CD4-positive, alpha-beta T cell treated with Interleukin-6 for 4 hours (primary cell): ENCODE results near the gene ZNF200.
A peak's percentile ranks its signal among the peaks of the same experiment; 100 is the strongest.
"Not testable (repeated sequence)": the region's sequence is repeated elsewhere in the genome, so short reads cannot be mapped to it uniquely, and the experiment has no call there.

Experiments
- DNase-seq: peaks from one replicate; pipeline ENCODE4 v3.0.0-alpha.2; 2020; ENCODE audit warnings: mixed read lengths

The ZNF200 gene

DNA sequence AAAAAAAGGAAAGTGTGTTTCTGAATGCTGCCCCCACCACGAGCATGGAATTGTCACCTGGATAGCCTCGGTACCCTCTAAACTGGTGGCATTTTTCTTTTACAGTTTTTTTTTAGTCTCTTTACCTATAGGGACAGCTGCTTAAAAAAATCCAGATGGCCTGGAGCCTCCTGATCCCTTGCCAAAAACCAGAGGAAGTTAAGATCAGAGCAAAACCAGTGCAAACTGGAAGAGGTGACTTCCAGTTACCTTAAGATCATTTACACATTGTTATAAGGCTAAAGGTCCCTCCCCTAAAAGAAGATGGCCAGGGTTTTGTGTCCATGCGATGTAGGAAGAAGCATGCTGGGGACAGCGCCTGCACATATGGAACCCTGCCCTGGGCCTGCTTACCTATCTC lies 18.0 kb upstream of the ZNF200 start:
- no peak for DNase-seq

DNA sequence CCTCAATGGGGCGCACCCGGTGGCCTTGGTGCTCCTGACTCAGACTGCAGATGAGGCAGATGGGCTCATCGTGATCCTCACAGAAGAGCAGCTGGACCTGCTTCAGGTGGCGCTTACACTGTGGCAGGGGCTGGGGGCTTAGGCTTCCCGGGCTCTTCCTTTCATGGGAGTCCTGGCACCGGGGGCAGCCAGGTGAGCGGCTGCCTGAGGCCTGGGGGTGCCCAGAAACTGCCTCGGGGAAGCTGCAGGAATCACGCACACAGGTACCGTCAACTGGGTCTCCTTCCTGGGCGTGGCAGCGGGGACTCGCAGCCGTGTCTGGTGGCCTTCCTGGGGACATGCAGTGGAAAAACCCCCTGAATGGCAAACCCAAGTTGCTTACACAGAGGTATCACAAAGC lies 14.5 kb upstream of the ZNF200 start:
- DNase-seq: no peak

DNA sequence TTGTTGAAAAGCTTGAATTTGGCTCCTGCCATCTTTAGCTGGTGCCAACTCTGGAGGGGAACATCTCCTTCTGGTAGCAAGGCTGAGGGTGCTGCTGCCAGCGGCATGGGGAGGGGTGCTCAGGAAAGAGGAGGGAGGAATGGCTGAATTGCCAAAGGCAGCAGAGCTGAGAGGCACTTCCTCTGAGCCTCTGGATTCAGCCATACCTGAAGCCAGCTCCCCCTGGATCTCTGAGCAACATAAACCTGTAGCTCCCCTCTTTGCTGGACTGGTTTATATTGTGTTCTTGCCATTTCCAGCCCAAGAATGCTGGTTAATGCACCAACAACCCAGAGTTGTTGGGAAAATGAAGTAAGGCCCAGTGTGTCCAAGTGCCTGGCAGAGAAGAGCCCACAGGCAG lies 14.1 kb upstream of the ZNF200 start:
- no peak for DNase-seq

DNA sequence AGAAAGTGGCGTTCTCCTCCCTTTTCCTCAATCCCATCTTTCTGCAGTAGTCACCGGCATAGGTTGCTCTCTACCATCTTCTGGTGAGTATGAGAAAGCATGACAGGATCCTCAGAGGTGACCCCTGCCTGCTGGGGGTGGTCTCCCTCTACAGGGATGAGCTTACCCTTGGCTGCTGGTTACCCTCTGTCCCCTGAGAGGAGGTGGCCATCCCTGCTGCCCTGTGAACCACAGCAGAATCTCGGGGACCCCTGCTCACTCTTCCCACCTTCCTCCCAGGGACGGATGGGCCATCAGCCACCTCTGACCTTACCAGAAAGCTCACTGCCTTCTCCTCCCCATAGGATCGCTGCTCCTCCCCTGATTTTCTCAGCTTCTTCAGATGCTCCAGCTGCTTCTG lies 13.6 kb upstream of the ZNF200 start:
- no peak for DNase-seq

DNA sequence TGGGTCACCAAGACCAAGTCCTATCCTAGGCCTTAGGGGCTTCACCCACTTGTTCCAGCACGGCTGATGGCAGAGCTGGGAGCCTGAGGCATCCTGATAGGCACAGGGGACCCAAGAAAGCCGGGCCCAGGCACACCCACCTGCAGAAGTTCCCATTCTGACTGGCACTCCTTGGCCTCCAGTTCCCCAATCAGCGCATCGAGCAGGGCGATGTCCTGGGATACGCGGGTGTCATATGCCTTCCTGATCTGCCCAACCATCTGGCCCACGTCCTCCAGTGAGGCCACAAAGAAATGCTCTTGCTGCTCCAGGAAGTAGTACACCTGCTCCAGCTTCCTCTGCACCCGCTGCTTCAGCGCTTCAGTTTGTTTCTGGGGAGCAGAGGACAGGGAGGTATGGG lies 11.9 kb upstream of the ZNF200 start:
- no peak for DNase-seq

DNA sequence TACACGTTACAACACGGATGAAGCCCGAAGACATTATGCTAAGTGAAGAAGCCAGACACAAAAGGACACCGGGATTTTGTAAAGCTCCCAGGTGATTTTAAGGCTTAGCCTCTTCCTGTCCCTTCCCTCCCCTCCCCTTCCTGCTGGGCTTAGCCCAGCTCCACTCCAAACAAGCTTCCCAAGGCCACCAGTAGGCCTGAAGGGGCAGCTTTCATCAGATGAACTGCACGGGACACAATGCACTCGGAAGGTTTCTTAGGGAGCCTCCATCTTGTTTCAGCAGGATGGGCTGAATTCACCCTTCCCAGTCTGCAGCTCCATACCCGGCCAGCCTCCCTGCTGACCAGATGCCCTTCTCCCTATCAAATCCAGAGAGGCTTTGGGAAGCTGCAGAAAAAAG lies 11.0 kb upstream of the ZNF200 start:
- no peak for DNase-seq

DNA sequence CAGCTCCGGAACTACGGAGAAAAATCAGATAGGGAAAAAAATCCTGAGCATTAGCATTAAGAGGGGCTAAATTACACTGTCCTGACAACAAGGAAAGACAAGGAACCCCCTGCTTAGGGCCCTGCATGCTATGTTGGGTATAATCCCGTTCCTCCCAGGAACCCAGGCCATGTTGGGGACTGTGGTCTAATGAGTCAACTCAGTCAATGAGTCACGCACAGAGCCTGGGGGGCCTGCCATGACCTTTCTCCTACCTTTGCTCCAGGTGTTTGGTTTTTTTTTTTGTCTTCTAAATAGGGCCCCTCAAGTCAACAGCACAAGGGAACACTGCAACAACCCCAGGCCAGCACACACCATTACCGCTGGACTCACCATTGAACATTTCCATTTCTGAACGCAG lies 8.9 kb upstream of the ZNF200 start:
- DNase-seq: no peak

DNA sequence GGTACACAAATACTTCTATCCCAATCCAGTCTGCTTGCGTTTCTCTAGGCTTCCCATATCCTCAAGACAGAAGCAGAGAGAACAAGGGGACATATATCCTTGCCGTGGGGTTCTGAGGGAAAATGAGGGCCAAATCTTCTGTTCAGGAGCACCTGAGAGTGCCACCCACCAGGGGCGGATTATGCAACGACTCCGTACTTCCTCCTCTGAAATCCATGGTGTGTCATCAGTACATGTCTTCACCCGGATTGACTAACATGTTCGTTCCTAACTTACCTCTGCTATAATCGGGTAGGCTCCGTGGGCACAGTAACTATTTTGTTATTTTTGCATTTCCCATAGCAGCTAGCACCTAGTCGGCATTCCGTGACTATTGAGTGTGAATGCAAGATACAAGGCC lies 7.8 kb upstream of the ZNF200 start:
- no peak for DNase-seq

DNA sequence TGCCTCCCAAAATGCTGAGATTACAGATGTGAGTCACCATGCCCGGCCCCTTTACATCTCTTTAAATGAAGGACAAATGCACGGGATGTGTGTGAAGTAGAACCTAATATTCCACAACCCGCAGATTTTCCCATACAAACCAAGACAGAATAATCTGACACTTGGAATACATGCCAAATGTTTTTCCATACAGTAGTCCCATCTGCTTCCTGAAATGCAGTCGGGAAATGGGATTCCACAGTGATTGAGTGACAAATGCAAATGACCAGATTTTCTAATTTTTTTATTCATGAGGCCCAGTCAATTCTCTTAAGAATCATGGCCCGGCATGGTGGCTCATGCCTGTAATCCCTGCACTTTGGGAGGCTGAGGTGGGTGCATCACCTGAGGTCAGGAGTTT lies 6.8 kb upstream of the ZNF200 start:
- DNase-seq: no peak

DNA sequence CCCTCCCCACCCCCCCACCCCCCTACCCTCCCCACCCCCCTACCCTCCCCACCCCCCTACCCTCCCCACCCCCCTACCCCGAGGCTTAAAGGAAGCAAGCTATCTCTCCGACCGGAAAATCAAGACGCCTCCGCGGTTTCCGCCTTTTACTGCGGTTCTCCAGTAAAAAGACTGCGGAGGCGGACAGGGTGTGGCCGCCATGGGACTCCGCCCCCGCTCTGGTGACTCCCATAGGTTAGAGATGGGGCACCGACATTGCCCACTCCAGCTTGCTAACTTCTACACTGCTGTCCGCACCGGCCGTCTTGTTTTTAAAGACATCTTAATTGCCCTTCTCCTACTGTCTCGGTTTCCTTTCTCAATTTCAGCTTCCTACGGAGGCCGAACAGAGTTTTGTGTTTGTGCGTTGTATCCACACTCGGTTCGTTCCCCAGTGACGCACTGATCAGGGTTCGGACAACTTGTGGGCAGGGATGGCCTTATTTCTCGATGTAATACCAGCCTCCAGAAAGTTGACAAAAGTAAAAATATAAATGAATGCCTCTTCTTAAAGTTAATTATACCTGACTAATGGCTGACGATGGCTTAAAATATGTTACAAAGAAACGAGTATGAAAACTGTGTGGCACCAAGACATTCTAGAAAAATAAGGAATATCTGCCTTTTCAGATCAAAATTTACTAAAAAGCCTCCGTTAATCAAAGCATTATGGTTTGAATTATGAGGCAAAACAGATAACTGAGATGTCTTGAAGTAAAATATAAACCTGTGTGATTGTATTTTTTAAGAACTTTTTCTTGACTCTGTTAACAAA lies 1.1 kb upstream of the ZNF200 start:
- DNase-seq: peak; percentile 38

DNA sequence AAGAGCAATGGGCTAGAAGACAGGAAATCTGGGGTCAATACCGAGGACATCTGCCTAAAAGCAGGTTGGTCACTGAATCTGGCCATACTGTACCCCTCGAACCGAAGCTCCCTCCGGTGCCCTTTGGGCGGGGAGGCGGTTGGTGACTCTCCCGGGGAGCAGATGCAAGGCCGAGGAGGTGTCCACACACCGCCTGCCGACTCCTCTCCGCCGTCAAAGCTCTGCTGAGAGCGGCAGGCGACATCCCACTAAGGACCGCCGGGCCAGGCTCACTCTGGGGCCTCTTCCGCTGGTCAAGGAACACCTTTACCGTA lies 458 bp downstream of the ZNF200 start:
- no peak for DNase-seq

DNA sequence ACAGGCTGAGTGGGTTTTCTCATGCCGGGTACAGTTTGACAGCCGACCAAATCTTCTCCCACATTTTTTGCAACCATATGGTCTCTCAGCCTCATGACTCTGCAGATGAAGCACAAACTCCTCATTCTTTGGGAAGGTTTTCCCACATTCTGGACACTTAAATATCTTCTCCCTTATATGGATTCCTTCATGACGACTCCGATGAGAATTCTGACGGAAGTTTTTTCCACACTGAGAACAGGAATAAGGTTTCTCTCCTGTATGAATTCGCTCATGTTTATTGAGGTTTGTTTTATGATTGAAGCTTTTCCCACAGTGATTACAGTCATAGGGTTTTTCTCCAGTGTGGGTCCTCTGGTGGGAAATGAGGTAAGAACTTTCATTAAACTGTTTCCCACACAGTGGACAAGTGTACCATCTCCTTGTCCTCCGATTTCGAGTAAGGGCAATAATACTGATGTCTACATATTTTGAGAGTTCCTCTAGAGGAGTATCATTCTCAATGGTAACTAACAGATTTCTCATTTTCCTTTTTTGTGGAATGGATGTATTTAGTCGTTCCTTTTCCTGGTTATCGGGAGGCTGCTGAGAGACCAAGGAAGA lies 10.9 kb downstream of the ZNF200 start:
- DNase-seq: no peak

DNA sequence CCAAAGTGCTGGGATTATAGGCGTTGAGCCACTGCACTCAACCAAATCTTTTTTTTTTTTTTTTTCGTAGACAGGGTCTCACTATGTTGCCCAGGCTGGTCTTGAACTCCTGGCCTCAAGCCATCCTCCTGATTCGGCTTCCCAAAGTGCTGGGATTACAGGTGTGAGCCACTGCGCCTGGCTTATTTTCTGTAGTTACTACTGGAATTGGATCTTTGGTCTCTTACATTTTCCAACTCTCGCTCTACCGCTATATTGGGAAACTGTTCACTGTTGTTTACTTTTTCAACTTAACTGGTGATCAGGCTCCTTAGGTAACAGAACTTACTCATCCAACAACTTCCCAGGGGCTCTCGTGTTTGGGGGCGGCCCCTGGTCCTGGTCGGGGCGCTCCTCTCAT lies 14.1 kb downstream of the ZNF200 start:
- DNase-seq: no peak

DNA sequence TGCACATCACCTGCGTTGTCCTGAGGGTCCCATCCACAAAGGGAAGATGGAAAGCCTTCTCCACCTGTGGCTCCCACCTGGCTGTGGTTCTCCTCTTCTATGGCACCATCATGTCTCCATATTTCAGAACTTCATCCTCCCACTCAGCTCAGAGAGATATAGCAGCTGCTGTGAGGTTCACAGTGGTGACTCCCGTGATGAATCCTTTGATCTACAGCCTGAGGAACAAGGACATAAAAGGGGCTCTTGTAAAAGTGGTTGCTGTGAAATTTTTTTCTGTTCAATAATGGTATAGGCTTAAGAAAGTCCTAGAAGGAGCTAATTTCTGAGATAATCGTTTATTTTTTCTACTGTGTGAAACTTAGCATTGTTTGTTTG lies 18.7 kb downstream of the ZNF200 start:
- peak; percentile 18 for DNase-seq

DNA sequence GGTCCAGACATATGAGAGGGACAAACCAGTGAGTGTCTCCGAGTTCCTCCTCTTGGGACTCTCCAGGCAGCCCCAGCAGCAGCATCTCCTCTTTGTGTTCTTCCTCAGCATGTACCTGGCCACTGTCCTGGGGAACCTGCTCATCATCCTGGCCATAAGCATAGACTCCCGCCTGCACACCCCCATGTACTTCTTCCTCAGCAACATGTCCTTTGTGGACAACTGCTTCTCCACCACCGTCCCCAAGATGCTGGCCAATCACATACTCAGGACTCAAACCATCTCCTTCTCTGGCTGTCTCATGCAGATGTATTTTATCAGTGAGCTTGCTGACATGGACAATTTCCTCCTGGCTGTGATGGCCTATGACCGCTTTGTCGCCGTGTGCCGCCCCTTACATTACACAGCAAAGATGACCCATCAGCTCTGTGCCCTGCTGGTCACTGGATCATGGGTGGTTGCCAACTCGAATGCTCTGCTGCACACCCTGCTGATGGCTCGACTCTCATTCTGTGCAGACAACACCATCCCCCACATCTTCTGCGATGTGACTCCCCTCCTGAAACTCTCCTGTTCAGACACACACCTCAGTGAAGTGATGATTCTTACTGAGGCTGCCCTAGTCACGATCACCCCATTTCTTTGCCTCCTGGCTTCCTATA lies 19.2 kb downstream of the ZNF200 start:
- DNase-seq: no peak

DNA sequence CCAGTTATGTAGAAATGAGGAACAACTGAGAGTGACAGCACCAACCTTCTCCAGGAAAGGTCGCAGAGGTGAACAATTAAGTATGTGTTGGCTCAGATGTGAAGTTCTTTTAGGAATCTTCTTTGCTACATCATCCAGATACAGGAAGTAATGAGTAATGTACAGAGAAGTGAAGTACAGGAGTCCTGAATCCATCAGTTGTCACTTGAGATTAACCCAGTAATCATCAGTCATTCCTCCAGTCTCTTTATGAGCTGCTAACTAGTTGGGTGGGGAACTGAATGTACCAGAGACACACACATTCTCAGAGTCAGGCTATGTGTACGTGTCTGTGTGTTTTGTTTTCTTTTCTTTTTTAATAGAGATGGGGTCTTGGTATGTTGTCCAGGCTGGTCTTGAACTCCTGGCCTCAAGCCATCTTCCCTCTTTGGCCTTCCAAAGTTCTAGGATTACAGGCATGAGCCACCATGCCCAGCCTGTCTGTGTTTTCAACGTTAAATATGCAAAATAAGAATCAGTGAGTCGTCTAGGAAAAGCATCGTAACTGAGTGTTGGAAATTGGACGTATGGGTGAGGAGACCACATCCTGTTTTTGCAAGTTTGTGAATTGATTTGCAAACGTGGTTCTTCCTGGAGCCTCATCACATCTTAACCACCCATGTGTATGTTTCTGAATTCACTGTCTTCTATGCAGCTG lies 19.9 kb downstream of the ZNF200 start:
- peak; percentile 43 for DNase-seq

DNA sequence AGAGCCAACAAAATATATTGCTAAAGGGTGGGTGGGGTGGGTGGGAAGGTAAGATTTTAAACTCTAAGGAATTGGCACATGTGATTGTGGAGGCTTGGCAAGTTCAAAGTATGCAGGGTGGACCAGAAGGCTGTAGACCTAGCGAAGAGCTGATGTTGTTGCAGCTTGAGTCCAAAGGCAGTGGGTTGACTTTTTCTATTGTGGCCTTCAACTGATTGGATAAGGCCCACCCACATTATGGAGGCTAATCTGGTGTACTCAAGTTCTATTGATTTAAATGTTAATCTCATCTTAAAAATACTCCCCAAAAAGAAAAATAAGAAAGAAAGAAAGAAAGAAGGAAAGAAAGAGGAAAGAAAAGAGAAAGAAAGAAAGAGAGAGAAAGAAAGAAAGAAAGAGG lies 22.4 kb downstream of the ZNF200 start:
- no peak for DNase-seq

DNA sequence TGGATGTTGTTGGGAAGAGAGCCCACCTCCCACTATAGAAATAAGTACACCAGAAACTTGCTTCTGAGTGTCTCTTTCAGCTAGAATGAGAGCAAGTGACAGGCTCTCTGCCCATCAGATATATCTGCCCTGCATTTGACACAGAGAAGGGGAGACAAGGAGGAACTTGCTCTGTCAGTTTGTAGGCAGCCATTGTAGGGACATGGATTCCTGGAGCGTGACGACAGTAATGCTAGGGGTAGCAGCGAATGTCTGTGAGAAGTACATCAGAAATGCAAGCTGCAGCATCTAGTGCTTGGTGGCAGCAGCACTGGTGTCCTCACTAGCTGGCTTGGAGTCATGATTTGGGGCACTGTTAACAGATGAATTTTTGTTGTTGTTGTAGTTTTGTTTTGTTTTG lies 23.0 kb downstream of the ZNF200 start:
- no peak for DNase-seq

DNA sequence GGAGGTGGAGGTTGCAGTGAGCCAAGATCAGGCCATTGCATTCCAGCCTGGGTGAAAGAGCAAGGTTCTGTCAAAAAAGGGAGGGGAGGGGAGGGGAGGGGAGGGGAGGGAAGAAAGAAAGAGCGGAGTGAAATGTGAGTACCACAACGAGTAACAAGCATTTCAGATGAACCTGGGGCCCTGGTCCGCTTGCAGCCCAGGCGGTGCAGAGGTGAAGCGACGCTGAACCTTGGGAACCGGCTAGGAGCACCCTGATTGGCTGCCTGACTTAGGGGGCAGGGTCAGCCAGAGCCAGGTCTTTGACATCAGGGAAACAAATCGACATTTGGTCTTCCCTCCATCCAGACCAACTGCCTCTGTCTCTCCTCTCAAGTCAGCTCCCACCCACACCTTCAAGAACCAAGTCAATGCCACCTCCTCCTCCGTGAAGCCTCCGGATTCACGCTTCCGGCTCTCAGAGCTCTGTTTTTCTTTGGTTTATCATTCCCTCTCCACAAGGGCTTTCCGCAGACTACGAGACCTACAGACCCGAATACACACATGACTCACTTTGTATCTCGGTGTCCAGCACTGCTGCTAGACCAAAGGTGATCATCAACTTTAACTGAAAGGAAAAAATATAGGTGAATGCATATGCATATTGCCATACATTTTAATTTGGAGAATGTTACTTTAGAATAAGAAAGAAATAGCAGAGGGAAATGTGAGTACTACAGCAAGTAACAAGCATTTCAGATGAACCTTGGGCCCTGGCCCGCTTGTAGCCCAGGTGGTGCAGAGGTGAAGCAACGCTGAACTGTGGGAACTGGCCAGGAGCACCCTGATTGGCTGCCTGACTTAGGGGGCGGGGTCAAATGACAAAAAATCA lies 27.6 kb downstream of the ZNF200 start:
- DNase-seq: no peak

DNA sequence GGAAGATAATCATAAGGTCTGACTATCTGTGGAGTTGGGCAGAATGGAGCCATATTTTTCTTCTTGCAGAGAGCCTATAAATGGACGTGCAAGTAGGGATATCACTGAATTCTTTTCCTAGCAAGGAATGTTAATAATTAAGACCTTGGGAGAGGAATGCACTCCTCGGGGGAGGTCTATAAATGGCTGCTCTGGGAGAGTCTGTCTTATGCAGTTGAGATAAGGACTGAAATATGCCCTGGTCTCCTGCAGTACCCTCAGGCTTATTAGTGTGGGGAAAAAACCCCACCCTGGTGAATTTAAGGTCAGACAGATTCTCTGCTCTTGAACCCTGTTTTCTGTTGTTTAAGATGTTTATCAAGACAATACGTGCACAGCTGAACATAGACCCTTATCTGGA lies 29.0 kb downstream of the ZNF200 start:
- not testable (repeated sequence) for DNase-seq

DNA sequence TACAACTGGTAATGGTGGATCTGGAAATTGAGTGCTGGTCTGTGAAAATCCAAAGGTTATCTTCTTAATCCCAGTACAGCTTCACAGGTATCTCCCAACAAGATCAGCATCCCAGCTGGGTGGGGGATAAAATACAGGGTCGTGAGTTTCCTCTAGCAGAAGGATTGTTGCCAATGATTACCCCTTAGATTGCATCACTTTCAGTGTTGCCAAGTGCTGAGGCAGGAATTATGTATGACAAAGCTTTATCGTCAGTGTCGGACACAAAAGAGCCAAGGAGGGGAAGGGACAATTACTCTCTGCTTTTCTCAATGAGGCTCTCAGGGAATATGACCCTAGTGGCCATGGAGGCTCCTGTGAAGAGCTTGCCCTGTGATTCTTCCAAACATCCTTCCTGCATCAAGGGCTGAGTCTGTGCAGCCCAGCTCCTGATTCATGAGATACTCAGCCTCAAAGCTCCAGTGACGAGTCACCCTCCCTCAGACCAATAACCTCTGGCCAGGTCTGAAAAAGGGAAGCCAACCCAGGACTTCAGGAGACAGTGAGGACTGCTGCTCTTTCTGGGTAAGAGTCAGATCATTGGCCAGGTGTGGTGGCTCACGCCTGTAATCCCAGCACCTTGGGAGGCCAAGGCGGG lies 31.9 kb downstream of the ZNF200 start:
- DNase-seq: no peak

DNA sequence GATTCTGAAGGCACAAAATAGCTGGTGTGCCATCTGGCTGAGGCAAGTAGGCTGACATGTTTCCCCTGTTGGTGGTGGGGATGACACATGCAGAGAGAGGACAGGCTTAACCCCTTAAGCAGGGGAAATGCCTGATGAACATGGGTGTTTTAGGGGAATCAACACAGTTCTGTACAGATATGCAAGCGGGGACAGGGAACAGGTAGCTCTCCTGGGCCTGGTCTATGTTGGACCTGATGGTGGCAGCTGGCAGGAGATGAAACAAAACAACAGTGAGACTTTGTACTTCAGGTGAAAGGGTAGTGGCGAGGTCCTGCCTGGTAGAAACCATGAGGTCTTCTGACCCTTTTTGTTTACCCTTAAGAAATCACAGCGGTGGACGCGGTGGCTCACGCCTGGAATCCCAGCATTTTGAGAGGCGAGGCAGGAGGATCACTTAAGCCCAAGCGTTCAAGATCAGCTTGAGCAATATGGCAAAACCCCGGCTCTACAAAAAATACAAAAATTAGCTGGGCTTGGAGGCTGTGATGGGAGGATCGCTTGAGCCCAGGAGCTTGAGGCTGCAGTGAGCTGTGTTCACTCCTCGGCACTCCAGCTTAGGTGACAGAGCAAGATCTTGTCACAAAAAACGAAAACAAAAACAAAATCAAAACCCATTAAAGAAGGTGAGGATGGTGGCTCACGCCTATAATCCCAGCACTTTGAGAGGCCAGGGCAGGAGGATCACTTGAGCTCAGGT lies 36.5 kb downstream of the ZNF200 start:
- no peak for DNase-seq
